K562 (cell line): ENCODE data around the gene CSF2.

Source experiments
- EZH2 ChIP-seq: IDR thresholded peaks from 2 replicates; pipeline ENCODE4 v1.6.1; 2012; ENCODE audit warnings: low read depth, mild to moderate bottlenecking, inconsistent platforms, low read length, borderline replicate concordance
- MAFK ChIP-seq: IDR thresholded peaks from 2 replicates; pipeline ENCODE4 v1.6.1; 2011; ENCODE audit warnings: low read length, improper control_type of control experiment
- NONO ChIP-seq, 2 experiments: fragments of 200-400 bp in 1 of 2; fragments of 450-650 bp in 1 of 2; formaldehyde crosslinking in 1 of 2; IDR thresholded peaks; 2 replicates each; pipeline ENCODE4 v1.6.1; 2017; ENCODE audit warnings: low read depth in 2 of 2, mild to moderate bottlenecking in 2 of 2, moderate library complexity in 2 of 2, low read length in 1 of 2
- TF ChIP-seq, protein P1 (sequence below): fragments of 450-650 bp; IDR thresholded peaks from 2 replicates; pipeline ENCODE4 v1.6.1; 2018; ENCODE audit not compliant: partially characterized antibody
- TF ChIP-seq, protein P2 (sequence below), 2 experiments: fragments of 450-650 bp in 1 of 2; sonication (generic) in 1 of 2; formaldehyde crosslinking in 1 of 2; IDR thresholded peaks in 1 of 2; conservative IDR thresholded peaks in 1 of 2; 2 replicates each; pipeline versions ENCODE4 v1.6.1 to v1.8.1; 2016 to 2023; ENCODE audit warnings: mild to moderate bottlenecking in 2 of 2, moderate library complexity in 2 of 2, inconsistent platforms in 1 of 2, missing genetic modification reagents in 1 of 2
- TF ChIP-seq, protein P3 (sequence below), 3 experiments: IDR thresholded peaks in 2 of 3; conservative IDR thresholded peaks in 1 of 3; 2 replicates each; pipeline ENCODE4 v1.5.1; 2011 to 2012; ENCODE audit warnings: low read length in 3 of 3, mild to moderate bottlenecking in 3 of 3, control low read depth in 2 of 3, improper control_type of control experiment in 1 of 3, inconsistent platforms in 1 of 3, low read depth in 1 of 3, mixed read lengths in 1 of 3, moderate library complexity in 1 of 3; ENCODE audit not compliant: insufficient read depth in 2 of 3

GRCh38 chr5:132074091-132074771, 642 bp downstream of the CSF2 start:
- TF ChIP-seq, protein P1, sequence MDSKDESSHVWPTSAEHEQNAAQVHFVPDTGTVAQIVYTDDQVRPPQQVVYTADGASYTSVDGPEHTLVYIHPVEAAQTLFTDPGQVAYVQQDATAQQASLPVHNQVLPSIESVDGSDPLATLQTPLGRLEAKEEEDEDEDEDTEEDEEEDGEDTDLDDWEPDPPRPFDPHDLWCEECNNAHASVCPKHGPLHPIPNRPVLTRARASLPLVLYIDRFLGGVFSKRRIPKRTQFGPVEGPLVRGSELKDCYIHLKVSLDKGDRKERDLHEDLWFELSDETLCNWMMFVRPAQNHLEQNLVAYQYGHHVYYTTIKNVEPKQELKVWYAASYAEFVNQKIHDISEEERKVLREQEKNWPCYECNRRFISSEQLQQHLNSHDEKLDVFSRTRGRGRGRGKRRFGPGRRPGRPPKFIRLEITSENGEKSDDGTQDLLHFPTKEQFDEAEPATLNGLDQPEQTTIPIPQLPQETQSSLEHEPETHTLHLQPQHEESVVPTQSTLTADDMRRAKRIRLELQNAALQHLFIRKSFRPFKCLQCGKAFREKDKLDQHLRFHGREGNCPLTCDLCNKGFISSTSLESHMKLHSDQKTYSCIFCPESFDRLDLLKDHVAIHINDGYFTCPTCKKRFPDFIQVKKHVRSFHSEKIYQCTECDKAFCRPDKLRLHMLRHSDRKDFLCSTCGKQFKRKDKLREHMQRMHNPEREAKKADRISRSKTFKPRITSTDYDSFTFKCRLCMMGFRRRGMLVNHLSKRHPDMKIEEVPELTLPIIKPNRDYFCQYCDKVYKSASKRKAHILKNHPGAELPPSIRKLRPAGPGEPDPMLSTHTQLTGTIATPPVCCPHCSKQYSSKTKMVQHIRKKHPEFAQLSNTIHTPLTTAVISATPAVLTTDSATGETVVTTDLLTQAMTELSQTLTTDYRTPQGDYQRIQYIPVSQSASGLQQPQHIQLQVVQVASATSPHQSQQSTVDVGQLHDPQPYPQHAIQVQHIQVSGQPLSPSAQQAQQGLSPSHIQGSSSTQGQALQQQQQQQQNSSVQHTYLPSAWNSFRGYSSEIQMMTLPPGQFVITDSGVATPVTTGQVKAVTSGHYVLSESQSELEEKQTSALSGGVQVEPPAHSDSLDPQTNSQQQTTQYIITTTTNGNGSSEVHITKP = no peak
- TF ChIP-seq NONO (IDR thresholded peaks at IDR 0.05; ENCODE audit: low read depth in 2 of 2, low read length in 1 of 2) = no peak
- TF ChIP-seq EZH2 = no peak
- TF ChIP-seq, protein P2, sequence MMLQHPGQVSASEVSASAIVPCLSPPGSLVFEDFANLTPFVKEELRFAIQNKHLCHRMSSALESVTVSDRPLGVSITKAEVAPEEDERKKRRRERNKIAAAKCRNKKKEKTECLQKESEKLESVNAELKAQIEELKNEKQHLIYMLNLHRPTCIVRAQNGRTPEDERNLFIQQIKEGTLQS (IDR thresholded peaks at IDR 0.05) = no peak
- TF ChIP-seq, protein P2 (CRISPR knock-in tag; conservative IDR thresholded peaks at IDR 0.05) = no peak
- TF ChIP-seq MAFK = no peak
- TF ChIP-seq, protein P3, sequence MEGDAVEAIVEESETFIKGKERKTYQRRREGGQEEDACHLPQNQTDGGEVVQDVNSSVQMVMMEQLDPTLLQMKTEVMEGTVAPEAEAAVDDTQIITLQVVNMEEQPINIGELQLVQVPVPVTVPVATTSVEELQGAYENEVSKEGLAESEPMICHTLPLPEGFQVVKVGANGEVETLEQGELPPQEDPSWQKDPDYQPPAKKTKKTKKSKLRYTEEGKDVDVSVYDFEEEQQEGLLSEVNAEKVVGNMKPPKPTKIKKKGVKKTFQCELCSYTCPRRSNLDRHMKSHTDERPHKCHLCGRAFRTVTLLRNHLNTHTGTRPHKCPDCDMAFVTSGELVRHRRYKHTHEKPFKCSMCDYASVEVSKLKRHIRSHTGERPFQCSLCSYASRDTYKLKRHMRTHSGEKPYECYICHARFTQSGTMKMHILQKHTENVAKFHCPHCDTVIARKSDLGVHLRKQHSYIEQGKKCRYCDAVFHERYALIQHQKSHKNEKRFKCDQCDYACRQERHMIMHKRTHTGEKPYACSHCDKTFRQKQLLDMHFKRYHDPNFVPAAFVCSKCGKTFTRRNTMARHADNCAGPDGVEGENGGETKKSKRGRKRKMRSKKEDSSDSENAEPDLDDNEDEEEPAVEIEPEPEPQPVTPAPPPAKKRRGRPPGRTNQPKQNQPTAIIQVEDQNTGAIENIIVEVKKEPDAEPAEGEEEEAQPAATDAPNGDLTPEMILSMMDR (IDR thresholded peaks at IDR 0.05 in 2 of 3, conservative IDR thresholded peaks at IDR 0.05 in 1 of 3; ENCODE audit: insufficient read depth in 2 of 3, low read depth in 1 of 3, low read length in 3 of 3) = no peak
